MM.1S (cell line): ENCODE results near the gene CORO2A.

Experiments
- DNase-seq: peaks from one replicate; pipeline ENCODE4 v3.0.0-alpha.2; 2015
- H2AFZ ChIP-seq: fragments of 300-600 bp; sonication (generic); 2 replicates; pipeline ENCODE4 v1.6.0; 2016; ENCODE audit warnings: antibody characterized with exemption, low read length
- H3F3A ChIP-seq: fragments of 300-600 bp; sonication (generic); 2 replicates; pipeline ENCODE4 v1.6.1; 2016; ENCODE audit warnings: mild to moderate bottlenecking, antibody characterized with exemption, low read length, moderate library complexity, mixed read lengths; ENCODE audit not compliant: insufficient read depth
- H3K27ac ChIP-seq: fragments of 300-600 bp; sonication (generic); 2 replicates; pipeline ENCODE4 v1.5.1; 2016; ENCODE audit warnings: mild to moderate bottlenecking, low read length
- H3K27me3 ChIP-seq: fragments of 300-600 bp; sonication (generic); replicated peaks from 2 replicates; pipeline ENCODE4 v1.6.0; 2016; ENCODE audit warnings: low read length; ENCODE audit not compliant: insufficient read depth
- H3K36me3 ChIP-seq: fragments of 300-600 bp; sonication (generic); replicated peaks from 2 replicates; pipeline ENCODE4 v1.6.1; 2016; ENCODE audit warnings: mild to moderate bottlenecking, low read length, mixed read lengths; ENCODE audit not compliant: insufficient read depth
- H3K4me1 ChIP-seq: fragments of 300-600 bp; sonication (generic); 2 replicates; pipeline ENCODE4 v1.6.1; 2016; ENCODE audit warnings: low read length, mixed read lengths
- H3K4me2 ChIP-seq: fragments of 300-600 bp; sonication (generic); 2 replicates; pipeline ENCODE4 v1.6.0; 2016; ENCODE audit warnings: low read depth, low read length
- H3K4me3 ChIP-seq: fragments of 300-600 bp; sonication (generic); 2 replicates; pipeline ENCODE4 v1.5.1; 2016; ENCODE audit warnings: low read length, mixed read lengths
- H3K79me2 ChIP-seq: fragments of 300-600 bp; sonication (generic); 2 replicates; pipeline ENCODE4 v1.6.1; 2016; ENCODE audit warnings: mixed run types, low read length, mixed read lengths
- H3K9ac ChIP-seq: fragments of 300-600 bp; sonication (generic); 2 replicates; pipeline ENCODE4 v1.6.1; 2016; ENCODE audit warnings: low read length, mixed read lengths
- H3K9me2 ChIP-seq: fragments of 300-600 bp; sonication (generic); replicated peaks from 2 replicates; pipeline ENCODE4 v1.6.1; 2016; ENCODE audit warnings: mild to moderate bottlenecking, low read length, mixed read lengths; ENCODE audit not compliant: insufficient read depth
- H3K9me3 ChIP-seq: fragments of 300-600 bp; sonication (generic); replicated peaks from 2 replicates; pipeline ENCODE4 v1.6.1; 2016; ENCODE audit warnings: mild to moderate bottlenecking, low read length, mixed read lengths; ENCODE audit not compliant: insufficient read depth
- H4K20me1 ChIP-seq: fragments of 300-600 bp; sonication (generic); 2 replicates; pipeline ENCODE4 v1.6.1; 2016; ENCODE audit warnings: mild to moderate bottlenecking, low read length, moderate library complexity, mixed read lengths; ENCODE audit not compliant: insufficient read depth
- EZH2 ChIP-seq: fragments of 300-600 bp; sonication (generic); optimal IDR thresholded peaks from 2 replicates; pipeline ENCODE3; 2017; ENCODE audit warnings: low read depth, mild to moderate bottlenecking, antibody characterized with exemption, low read length, mixed read lengths
- EZH2phosphoT487 ChIP-seq: fragments of 300-600 bp; sonication (generic); IDR thresholded peaks from 2 replicates; pipeline ENCODE4 v1.6.1; 2018; ENCODE audit warnings: antibody characterized with exemption, low read length
- TF ChIP-seq, protein P1 (sequence below): fragments of 300-600 bp; sonication (generic); IDR thresholded peaks from 2 replicates; pipeline ENCODE4 v1.5.1; 2016; ENCODE audit warnings: antibody characterized with exemption, low read length, mixed read lengths

Gene CORO2A

DNA sequence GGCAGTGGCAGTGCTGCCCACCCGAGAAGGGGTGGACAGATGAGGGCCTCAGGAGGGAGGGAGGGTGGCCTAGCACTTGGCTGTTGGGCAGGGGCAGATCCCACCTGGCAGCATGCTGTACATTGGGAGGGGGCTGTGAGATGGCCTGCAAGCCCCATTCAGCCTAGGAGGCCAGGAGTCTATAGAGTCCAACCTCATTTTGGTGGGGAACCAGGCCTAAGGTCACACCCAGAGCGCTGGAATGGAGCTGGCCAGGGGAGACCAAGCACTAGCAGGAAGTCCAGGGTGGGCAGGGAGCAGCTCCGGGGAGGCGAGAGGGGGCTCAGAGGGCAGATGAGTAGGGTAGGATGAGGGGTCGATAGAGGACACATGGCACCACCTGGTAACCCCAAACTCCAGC lies 96.3 kb downstream of the CORO2A start:
- Histone ChIP-seq H3K27ac (no peak overlapping the region), H3K9ac (no peak overlapping the region), H3K9me2 (no peaks in the 10 kb centered on the region), H3K79me2 (no peaks in the 10 kb centered on the region), H3K9me3 (no peaks in the 10 kb centered on the region), H4K20me1 (no peaks in the 10 kb centered on the region), H3K4me1 (peaks cover 5% of the 10 kb centered on the region), H3K4me3 (no peak overlapping the region), H3K27me3 (no peaks in the 10 kb centered on the region), H3F3A (peaks cover 3% of the 10 kb centered on the region; the same call in 1 of the 2 replicates), H2AFZ (no peak overlapping the region), H3K36me3 (no peaks in the 10 kb centered on the region), H3K4me2 (no peak overlapping the region)
- DNase-seq = no peak
- no peak for TF ChIP-seq EZH2phosphoT487
- TF ChIP-seq EZH2 = no peak
- TF ChIP-seq, protein P1, sequence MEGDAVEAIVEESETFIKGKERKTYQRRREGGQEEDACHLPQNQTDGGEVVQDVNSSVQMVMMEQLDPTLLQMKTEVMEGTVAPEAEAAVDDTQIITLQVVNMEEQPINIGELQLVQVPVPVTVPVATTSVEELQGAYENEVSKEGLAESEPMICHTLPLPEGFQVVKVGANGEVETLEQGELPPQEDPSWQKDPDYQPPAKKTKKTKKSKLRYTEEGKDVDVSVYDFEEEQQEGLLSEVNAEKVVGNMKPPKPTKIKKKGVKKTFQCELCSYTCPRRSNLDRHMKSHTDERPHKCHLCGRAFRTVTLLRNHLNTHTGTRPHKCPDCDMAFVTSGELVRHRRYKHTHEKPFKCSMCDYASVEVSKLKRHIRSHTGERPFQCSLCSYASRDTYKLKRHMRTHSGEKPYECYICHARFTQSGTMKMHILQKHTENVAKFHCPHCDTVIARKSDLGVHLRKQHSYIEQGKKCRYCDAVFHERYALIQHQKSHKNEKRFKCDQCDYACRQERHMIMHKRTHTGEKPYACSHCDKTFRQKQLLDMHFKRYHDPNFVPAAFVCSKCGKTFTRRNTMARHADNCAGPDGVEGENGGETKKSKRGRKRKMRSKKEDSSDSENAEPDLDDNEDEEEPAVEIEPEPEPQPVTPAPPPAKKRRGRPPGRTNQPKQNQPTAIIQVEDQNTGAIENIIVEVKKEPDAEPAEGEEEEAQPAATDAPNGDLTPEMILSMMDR = no peak

DNA sequence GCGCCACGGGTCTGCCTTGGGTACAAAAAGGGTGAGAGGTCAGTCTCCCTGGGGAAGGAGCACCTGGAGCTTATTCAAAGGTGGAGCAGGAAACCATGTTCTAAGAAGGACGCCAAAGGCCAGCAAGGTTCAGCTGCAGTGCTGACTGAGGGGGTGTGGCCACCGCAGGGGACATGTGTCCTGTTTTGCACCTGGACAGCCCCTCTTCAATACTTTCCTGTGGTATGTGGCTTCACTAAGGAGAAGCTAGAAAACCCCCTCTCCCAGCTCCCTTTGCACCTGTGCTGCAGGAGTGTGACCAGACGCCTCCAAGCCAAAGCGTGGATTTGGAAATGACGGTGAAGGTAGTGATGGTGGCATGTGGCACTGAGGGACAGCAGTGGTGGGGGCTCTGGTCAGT lies 97.0 kb downstream of the CORO2A start:
- Histone ChIP-seq H4K20me1 (no peaks in the 10 kb centered on the region), H3K9me3 (no peaks in the 10 kb centered on the region), H3K9me2 (no peaks in the 10 kb centered on the region), H3K4me1 (peaks cover 3% of the 10 kb centered on the region; the same call in 1 of the 2 replicates), H3K4me3 (no peak overlapping the region), H3K79me2 (no peaks in the 10 kb centered on the region), H3F3A (no peaks in the 10 kb centered on the region), H2AFZ (no peak overlapping the region), H3K9ac (no peak overlapping the region), H3K27ac (no peak overlapping the region), H3K27me3 (no peaks in the 10 kb centered on the region), H3K36me3 (no peaks in the 10 kb centered on the region), H3K4me2 (no peak overlapping the region)
- no peak for DNase-seq
- TF ChIP-seq EZH2phosphoT487 = no peak
- TF ChIP-seq, protein P1 = no peak
- TF ChIP-seq EZH2 = no peak

DNA sequence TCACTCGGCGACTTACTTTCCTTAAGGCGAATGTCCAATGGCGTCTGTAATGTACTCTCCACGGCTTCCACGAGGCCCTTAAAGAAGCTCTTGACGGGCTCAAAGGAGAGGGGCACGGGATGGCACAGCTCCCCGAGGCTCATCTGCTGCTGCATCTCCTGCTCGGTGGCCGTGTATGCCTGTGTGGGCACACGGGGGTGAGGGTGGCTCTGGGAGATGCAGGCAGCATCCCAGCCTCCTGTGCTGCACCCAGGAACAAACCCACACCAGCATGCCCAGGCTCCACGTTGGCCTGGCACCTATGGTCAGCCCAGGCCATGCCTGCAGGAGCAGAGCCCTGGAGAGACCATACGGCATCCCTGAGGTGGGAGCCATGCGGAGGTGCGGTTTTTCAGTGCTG lies 97.6 kb downstream of the CORO2A start:
- Histone ChIP-seq H4K20me1 (no peaks in the 10 kb centered on the region), H3K36me3 (no peaks in the 10 kb centered on the region), H3K9me3 (no peaks in the 10 kb centered on the region), H3K27ac (no peak overlapping the region), H3K4me1 (peaks cover 3% of the 10 kb centered on the region; the same call in 1 of the 2 replicates), H3K4me3 (no peak overlapping the region), H3K9me2 (no peaks in the 10 kb centered on the region), H2AFZ (no peak overlapping the region), H3K79me2 (no peaks in the 10 kb centered on the region), H3K4me2 (no peak overlapping the region), H3K9ac (no peak overlapping the region), H3F3A (no peaks in the 10 kb centered on the region), H3K27me3 (no peaks in the 10 kb centered on the region)
- no peak for DNase-seq
- TF ChIP-seq EZH2phosphoT487 (no peak), EZH2 (no peak)
- TF ChIP-seq, protein P1 = no peak
